Skeletal muscle cell (primary cell): ENCODE measurements around the gene PLCB1.
"Not testable (repeated sequence)": the region's sequence is repeated elsewhere in the genome, so short reads cannot be mapped to it uniquely, and the experiment has no call there.

Experiments used
- DNase-seq: peaks from one replicate; pipeline ENCODE4 v3.0.0-alpha.2; 2010; ENCODE audit warnings: low read depth
- H3K4me3 ChIP-seq: 2 replicates; pipeline ENCODE4 v1.5.1; 2011; ENCODE audit warnings: low read depth, mild to moderate bottlenecking, control low read depth, low read length, moderate library complexity

The PLCB1 gene

DNA sequence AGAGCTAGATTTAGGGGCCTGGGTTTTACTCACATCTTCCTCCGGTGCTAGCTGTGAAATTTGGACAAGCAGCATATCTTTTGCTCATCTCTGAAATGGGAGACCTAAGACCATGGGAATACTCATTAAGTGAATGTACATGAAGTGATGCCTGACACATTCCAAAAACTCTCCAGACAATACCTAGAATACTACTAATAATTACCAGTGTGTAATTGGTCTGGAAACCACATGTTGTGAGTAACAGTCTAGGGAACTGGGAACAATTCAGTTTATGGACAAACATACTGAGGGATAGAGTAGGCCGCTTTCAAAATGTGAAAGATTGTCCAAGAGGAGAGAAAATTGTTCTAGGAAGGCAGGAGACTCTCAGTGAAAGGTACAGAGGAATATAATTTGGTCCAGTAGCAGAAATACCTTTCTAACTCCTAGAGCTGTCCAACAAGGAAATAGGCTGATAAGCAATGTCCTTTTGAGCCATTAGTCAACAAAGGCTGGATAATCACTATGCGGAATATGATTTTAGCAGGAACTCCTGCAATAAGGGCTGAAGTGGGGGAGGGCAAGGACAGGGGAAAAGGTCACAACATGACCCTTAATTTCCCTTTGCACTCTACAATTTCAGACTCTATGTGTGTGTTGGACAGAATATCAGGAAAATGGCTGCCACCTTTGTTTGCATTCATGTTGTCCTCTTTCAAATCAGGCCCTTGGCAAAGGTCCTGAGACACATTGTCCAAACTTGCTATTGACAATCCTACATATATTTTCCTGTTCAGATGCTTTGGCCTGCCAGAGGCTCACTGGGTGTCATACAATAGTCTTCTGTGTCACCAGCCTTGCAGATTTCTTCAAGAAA, 315.4 kb downstream of the PLCB1 start:
- no peak overlapping the region for H3K4me3 ChIP-seq
- DNase-seq, result no peak

DNA sequence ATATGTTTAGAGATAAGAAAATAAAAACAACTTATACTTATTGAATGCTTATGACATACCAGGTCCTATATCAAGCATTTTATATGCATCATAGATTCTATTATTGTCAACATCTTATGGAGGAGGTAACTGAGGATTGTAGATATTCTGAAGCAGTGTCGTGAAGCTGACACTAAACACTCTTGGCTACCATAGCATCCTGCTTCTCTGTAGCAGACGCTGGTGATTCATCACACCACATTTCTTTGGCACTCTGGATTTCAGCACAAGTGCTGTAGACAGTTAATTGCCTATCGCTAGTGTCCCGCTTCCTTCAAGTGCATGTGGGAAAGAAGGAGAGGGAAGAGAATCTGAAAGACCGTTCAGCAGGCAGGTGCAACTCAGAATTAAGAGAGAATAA, 317.1 kb downstream of the PLCB1 start:
- DNase-seq, result no peak
- no peak overlapping the region for H3K4me3 ChIP-seq

DNA sequence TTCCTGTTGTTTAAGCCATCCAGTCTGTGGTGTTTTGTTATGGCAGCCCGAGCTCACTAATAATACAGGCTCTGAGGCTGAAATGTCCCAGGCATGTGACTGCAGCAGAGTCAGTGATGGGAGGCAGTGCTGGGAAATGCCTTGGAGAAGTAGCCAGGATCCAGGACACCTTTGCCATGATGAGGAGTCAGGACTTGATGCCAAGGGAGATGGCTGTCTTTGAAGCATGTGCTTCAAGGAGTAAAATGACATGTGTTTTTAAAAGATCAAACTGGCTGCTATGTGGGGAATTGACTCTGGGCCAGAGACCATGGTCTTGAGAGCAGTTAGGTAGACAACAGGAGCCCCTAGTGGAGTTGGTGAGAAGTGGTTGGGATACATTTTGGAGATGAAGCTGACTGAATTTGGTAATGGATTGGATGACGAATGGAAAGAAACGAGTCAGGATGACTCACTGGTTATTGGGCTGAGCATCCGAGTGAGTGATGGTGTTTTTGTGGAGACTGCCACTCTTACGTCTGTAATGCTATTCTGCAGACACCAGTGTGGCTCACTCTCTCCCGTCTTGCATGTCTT, 322.2 kb downstream of the PLCB1 start:
- no peak overlapping the region for H3K4me3 ChIP-seq
- peak; percentile 85 for DNase-seq

DNA sequence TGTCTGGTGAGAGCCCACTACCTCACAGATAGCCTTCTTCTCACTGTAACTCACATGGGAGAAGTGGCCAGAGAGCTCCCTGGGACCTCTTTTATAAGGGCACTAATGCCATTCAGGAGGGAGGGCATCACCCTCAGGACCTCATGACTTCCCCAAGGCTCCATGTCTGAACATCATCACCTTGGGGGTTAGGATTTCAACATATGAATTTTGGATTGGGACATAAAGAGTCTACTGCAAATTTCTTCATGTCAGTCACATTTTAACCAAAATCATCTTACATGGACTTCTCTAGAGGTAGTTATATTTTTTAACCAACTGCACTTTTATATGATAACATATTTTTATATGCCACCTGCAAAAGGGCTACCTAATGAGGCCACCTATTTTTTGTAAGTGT, 324.7 kb downstream of the PLCB1 start:
- no peak overlapping the region for H3K4me3 ChIP-seq
- DNase-seq, result no peak

DNA sequence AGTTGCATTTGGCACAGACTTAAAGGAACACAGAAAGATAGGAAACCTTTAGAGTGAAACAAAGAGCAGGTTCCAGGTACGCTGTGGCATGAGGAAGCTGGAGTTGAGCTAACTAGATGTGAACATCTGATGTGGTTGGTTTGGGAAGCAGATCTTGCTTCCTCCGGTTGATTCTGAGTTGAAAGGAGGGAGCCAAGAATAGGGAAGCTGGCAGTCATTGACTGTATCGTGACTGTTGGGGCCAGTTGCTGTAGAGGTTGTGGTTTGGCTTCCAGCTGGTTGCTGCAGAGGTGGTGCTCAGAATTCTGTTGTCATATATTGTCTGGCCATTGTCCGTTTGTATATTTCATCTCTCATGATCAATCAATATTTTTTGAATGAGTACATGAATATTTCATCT, 325.9 kb downstream of the PLCB1 start:
- DNase-seq, result no peak
- H3K4me3 ChIP-seq, result no peak overlapping the region

DNA sequence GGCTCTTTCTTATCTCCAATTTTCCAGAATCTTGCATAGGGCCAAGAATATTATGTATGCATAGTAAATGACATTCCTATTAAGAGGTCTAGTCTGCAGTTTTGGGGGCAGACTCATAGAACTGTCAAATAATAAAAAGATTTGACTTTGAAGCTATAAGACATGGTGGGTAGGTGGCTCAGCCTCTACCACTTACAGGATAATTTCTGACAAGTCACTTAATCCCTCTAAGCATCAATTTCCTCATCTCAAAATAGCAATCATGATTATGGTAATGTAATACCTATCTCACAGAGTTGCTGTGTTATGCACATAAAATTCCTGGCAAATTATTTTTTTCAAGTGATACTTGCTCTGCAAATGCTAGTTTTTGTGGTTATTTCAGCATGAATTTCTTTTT, 329.1 kb downstream of the PLCB1 start:
- no peak overlapping the region for H3K4me3 ChIP-seq
- DNase-seq, result no peak

DNA sequence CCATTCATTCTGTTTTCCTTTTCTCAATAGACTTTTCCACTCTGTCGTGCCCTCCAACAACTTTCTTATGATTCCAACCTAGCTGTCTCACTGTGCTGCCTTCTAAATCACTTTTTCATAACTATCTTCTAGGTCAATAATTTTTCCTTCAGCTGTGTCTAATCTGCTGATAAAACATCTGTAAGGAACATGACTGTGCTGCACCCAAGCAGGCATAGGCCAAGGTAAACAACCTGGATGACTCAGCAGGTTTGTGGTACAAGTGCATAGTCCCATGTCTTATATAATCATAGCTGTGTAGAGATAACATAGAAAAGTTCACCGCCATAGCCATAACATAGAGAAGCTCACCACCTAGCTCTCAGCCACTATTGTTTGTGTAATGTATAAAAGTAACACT, 332.3 kb downstream of the PLCB1 start:
- no peak for DNase-seq
- H3K4me3 ChIP-seq, result no peak overlapping the region

DNA sequence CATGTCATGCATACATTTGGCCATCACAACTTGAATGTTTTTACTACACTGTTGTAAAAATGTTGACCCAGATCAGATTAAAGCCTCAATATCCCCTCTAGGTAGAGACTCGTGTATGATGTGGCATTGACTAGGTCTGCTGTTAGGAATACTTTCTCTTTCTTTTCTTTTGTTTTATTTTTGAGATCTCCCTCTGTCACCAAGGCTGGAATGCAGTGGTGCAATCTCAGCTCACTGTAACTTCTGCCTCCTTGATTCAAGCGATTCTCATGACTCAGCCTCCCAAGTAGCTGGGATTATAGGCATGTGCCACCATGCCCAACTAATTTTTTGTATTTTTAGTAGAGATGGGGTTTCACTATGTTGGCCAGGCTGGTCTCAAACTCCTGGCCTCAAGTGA, 334.7 kb downstream of the PLCB1 start:
- not testable (repeated sequence) for H3K4me3 ChIP-seq

DNA sequence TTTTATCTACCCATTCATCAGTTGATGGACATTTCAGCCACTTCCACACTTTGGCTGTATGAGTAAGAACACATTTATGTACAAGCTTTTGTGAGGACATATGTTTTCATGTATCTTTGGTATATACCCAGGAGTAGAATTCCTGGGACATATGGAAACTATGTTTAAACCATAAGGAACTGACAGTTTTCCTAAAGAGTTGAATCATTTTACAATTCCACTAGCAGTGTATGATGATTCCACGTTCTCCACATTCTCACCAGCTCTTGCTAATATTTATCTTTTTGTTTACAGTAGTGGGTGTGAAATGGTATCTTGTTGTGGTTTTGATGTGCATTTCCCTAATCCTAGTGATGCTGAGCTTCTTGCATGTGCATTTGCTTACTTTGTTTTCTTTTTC, 338.1 kb downstream of the PLCB1 start:
- DNase-seq, result no peak
- no peak overlapping the region for H3K4me3 ChIP-seq

More for the DNA sequence above, 334.7 kb downstream of the PLCB1 start:
- peak; percentile 1 for DNase-seq

DNA sequence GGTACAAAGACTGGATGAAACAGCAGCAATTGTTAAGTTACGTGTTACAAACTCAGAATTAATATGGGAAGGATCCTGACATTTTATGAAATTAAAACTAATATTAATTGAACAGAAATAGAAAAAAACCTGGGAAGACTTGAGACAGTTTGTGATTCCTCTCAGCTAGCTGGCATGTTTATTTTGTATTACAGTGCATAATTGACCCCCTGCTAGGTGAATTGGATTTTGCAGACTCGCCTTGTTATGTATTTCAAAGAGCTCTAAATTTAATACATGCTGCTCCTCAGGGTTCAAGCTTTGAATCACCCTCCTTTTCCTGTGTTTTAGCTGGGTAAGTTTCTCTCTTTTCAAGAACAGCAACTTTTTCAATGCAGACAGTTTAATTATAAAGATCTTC, 339.4 kb downstream of the PLCB1 start:
- no peak overlapping the region for H3K4me3 ChIP-seq
- DNase-seq, result no peak

DNA sequence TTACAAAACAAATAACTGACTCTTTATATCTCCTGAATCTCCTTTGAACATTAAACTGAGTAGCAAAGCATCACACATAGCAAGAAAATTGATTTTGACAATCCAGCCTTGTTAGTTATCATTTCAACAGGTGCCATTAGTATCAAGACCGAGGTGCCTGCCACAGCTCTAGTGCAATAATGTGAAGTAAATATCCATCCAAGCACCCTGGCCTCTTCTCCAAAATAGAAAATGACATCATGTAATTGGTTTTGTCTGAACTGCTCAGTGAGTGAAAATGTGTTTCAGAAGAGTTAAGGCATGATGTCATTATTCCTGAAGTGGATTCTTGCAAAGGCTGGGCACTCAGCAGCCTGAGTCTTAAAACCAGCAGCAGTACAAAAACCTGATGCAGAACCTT, 341.4 kb downstream of the PLCB1 start:
- H3K4me3 ChIP-seq, result no peak overlapping the region
- peak; percentile 1 for DNase-seq

DNA sequence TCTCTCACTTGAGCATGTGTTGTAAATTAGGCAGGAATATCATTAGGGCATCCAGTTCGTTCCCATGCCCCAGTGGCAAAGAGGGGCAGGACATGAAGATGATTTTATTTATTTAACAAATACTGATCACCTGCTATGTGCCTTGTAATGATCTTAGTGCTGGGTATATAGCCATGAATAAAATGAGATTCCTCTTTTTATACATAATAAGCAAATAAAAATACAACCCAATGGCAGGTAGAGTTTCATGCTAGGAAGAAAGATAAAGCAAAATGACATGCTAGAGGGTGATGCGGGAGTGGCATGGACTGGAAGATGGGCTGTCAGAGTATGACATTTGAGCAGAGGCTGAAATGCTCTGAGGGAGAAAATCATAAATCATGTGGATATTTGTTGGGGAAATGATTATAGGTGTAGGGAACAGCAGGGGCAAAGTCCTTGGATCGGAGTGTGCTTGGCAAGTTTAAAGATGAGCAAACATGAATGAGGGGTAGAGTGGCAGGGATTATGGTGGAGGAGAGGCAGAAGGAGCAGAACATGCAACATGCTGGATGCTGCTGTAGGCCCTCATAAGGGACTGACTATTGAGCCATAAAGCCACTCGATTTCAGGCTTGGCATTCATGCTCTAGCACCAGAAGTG, 342.1 kb downstream of the PLCB1 start:
- no peak for DNase-seq
- no peak overlapping the region for H3K4me3 ChIP-seq

DNA sequence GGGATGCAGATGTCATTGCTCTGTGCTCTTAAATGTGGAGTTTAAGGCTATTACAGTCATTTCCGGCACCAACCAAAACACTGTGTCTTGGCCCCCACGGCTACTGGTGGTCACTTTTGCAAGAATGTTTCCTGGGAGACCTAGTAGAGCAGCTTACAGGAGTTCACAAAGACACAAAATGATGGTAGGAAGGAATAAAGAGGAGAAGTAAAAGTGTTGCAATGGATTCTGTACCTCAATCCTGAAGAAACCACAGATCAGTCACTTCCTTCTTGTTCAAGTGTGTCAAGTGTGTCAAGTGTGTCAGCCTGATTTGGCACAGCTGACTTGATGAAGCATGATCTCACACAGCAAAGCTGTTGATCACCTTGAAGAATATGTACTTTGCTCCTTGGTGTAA, 344.0 kb downstream of the PLCB1 start:
- peak; percentile 1 for DNase-seq
- H3K4me3 ChIP-seq, result no peak overlapping the region

DNA sequence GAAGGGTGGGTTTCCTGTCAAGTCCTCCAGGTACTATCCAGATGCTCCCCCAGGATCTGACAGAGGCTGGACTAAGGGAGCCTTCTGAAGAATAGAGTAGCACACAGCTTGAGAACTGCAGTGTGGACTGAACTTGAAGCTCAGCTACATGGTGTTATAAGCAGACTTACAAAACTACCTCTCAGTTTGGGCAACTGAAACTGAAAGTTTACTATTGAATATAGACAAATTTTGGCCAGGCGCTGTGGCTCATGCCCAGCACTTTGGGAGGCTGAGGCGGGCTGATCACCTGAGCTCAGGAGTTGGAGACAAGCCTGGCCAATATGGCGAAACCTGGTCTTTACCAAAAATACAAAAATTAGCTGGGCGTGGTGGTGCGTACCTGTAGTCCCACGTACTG, 348.5 kb downstream of the PLCB1 start:
- no peak for DNase-seq
- H3K4me3 ChIP-seq, result no peak overlapping the region

DNA sequence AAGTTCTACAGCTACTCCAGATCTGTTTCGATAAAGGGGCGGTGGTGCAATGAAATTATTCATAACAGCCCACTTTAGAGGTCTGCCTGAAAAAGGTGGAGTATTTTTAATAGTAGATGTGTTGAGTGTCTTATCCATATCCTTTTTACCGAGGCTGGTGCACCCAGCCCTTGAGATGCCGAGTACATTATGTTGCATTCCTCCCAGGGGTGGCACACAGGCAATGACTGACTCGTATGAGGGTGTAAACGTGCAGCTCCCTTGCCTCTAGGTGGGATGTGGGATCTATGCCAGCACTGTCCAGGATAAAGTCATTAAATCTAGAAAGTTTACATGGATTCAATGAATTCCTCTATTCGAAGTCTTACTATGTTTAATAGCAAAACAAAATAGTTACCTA, 355.6 kb downstream of the PLCB1 start:
- H3K4me3 ChIP-seq, result no peak overlapping the region
- no peak for DNase-seq

DNA sequence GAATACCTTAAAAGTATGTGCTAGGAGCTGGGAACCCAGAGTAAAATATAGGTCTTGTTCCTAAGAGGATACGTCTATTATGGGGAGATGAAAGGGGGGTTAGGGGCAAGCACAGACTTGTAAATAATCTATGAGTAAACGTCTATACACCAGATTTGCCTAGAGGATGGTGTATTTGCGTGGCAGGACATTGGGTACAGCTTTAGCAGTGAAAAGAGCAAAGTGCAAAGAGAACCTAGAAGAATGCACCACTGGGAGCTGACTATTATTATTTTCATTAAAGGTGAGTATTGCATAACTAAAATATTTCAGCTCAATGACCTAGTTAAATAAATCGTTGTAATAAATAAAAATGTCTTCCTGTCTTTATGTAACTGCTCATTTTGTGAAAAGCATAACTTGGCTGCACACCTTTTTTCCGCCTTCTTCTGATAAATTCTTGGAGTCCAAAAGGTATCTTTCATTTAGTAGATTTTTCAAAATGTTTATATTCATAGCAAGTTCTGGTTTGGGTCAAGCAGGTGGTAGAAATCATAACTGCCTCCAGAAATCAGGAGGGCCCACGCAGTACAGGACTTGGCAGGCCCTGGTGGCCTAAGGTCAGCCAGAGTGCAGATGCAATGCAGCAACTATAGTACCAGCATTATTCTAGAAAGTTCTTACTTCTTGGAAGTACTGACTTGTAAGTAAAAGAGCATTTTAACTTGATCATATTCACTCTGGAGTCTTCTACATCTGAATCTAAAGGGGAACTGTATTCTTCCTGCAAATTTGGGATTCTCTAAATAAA, 357.2 kb downstream of the PLCB1 start:
- H3K4me3 ChIP-seq, result no peak overlapping the region
- DNase-seq, result no peak

DNA sequence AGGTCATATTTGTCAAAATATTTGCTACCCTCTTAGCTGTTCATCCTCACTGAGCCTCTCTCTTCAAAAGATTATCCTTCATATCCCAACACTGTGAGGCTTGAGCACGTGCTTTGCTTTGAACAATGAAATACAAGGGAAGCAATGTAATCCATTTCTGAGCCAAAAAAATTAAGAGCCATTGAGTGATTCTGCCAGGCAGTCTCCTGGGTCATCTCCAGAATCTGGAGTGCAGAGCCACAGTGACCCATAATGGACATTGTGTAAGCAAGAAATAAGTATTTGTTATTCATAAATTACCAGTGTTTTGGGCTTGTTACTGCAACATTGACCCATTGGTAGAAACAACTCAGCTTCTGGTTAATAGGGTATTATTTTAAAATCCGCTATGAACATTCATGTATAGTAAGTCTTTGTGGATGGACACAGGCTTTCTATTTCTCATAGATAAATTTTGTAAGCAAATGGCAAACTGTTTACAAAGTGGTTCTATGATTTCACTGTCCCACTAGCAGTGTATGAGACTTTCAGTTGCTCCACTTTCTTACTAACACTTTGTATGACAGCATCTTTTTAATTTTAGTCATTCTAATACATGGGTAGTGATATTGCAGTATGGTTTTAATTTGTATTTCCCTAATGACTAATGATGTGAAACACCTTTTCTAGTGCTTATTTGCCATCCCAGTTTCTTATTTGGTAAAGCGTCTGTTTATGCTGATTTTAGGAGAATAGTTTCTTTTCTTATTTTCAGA, 358.2 kb downstream of the PLCB1 start:
- no peak for DNase-seq
- H3K4me3 ChIP-seq, result no peak overlapping the region

DNA sequence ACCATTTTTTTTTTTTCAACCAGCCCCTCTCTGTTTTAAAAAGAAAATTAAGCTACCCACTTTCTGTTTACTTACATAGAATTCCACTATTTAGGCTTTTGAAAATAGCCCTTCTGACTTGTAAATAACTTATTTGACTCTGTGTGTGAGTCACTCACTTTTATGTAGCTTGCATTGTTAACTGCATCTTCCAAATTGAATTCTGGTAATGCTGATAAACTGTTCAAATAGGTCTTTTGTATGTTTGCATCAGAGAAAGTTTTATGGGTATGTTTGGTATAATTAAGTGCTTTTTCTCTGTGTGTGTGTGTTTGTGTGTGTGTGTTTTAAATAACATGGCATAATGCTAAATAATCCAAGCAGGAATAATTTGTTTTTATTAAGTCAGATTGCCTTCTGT, 360.1 kb downstream of the PLCB1 start:
- no peak overlapping the region for H3K4me3 ChIP-seq
- no peak for DNase-seq

DNA sequence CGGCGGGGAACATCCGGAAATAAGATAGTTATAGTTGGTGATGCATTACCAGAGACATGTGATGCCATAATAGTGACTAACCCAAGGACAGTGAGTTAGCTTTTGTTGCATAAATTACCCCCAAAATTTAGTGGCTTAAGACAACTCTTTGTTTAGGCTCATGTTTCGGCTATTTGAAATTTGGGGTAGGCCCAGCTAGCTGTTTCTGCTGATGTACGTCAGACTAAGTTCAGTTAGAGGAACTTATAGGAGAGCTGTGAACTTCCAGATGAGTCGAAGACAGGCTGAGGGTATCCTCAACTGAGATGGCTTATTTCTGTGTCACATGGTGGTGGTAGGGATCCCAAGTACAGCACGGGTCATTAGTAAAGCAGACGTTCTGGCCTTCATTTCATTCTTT, 366.5 kb downstream of the PLCB1 start:
- no peak overlapping the region for H3K4me3 ChIP-seq
- DNase-seq, result no peak
